HepG2 (cell line): Measurements from ENCODE around the gene PBOV1. TPM values are rescaled to one million over a fixed set of nuclear protein-coding genes. Genes with fewer than 3 reads are reported as not detected.
A peak's percentile ranks its signal among the peaks of the same experiment; 100 is the strongest.

Experiments
- BORCS8-MEF2B ChIP-seq: sonication (generic); formaldehyde crosslinking; IDR thresholded peaks from 2 replicates; pipeline ENCODE4 v1.8.0; 2022; ENCODE audit warnings: mild to moderate bottlenecking, missing genetic modification reagents
- HHEX ChIP-seq: IDR thresholded peaks from 2 replicates; pipeline ENCODE4 v1.6.1; 2016; ENCODE audit warnings: control low read depth
- KLF15 ChIP-seq: sonication (generic); formaldehyde crosslinking; IDR thresholded peaks from 2 replicates; pipeline ENCODE4 v1.8.1; 2023; ENCODE audit warnings: borderline replicate concordance, mild to moderate bottlenecking, inconsistent platforms, missing genetic modification reagents, mixed read lengths
- PHF20 ChIP-seq: sonication (generic); formaldehyde crosslinking; IDR thresholded peaks from 2 replicates; pipeline ENCODE4 v1.5.0; 2020; ENCODE audit warnings: mild to moderate bottlenecking, missing genetic modification reagents
- PHF21A ChIP-seq: sonication (generic); formaldehyde crosslinking; IDR thresholded peaks from 2 replicates; pipeline ENCODE4 v1.5.0; 2020; ENCODE audit warnings: mild to moderate bottlenecking, missing genetic modification reagents
- RAD51 ChIP-seq: fragments of 450-650 bp; IDR thresholded peaks from 2 replicates; pipeline ENCODE4 v1.6.1; 2016; ENCODE audit warnings: borderline replicate concordance
- SIX4 ChIP-seq: sonication (generic); formaldehyde crosslinking; IDR thresholded peaks from 2 replicates; pipeline ENCODE4 v1.4.0; 2020; ENCODE audit warnings: missing genetic modification reagents
- SRY ChIP-seq: sonication (generic); formaldehyde crosslinking; IDR thresholded peaks from 2 replicates; pipeline ENCODE4 v1.8.0; 2022; ENCODE audit warnings: mild to moderate bottlenecking, missing genetic modification reagents
- ZNF12 ChIP-seq: sonication (generic); formaldehyde crosslinking; IDR thresholded peaks from 2 replicates; pipeline ENCODE4 v1.5.0; 2020; ENCODE audit warnings: missing genetic modification reagents
- ZNF335 ChIP-seq: sonication (generic); formaldehyde crosslinking; IDR thresholded peaks from 2 replicates; pipeline ENCODE4 v1.4.0; 2020; ENCODE audit warnings: missing genetic modification reagents
- ZNF530 ChIP-seq: sonication (generic); formaldehyde crosslinking; IDR thresholded peaks from 2 replicates; pipeline ENCODE4 v1.5.0; 2020; ENCODE audit warnings: low read depth, mild to moderate bottlenecking, missing genetic modification reagents
- ZNF629 ChIP-seq: sonication (generic); formaldehyde crosslinking; conservative IDR thresholded peaks from 2 replicates; pipeline ENCODE4 v1.5.0; 2020; ENCODE audit warnings: missing genetic modification reagents
- ZNF713 ChIP-seq: sonication (generic); formaldehyde crosslinking; IDR thresholded peaks from 2 replicates; pipeline ENCODE4 v1.4.0; 2020; ENCODE audit warnings: mild to moderate bottlenecking, missing genetic modification reagents
- ZNF850 ChIP-seq: sonication (generic); formaldehyde crosslinking; conservative IDR thresholded peaks from 2 replicates; pipeline ENCODE4 v1.9.0; 2021; ENCODE audit warnings: mild to moderate bottlenecking, missing genetic modification reagents
- polyA plus RNA-seq, 8 experiments: library from polyadenylated mRNA; depleted of rRNA in 3 of 8; stranded (reverse) in 7 of 8; unstranded in 1 of 8; fragments of >200 nt; fragmentation: Illumina TruSeq in 4 of 8; extraction: Trizol in 4 of 8; gene quantifications; 2 replicates each; pipeline versions ENCODE4 v1.2.1 to v1.2.3, GENCODE V29; 2011 to 2016; ENCODE audit warnings: low read depth in 4 of 8, missing spikeins in 1 of 8, mixed read lengths in 1 of 8; ENCODE audit not compliant: insufficient read depth in 1 of 8
- total RNA-seq, 5 experiments: library from RNA; depleted of rRNA; stranded (reverse); fragments of >200 nt; fragmentation: Illumina TruSeq; extraction: Trizol; gene quantifications; 2 replicates each; pipeline ENCODE4 v1.2.3, GENCODE V29; 2016; ENCODE audit warnings: low read depth in 1 of 5
- TF ChIP-seq, protein P1 (sequence below): sonication (generic); formaldehyde crosslinking; IDR thresholded peaks from 2 replicates; pipeline ENCODE4 v1.4.0; 2020; ENCODE audit warnings: mild to moderate bottlenecking, low read depth, missing genetic modification reagents
- TF ChIP-seq, protein P2 (sequence below): sonication (generic); formaldehyde crosslinking; IDR thresholded peaks from 2 replicates; pipeline ENCODE4 v1.5.0; 2020; ENCODE audit warnings: mild to moderate bottlenecking, missing genetic modification reagents
- TF ChIP-seq, protein P3 (sequence below): sonication (generic); formaldehyde crosslinking; IDR thresholded peaks from 2 replicates; pipeline ENCODE4 v1.4.0; 2020; ENCODE audit warnings: missing genetic modification reagents, mild to moderate bottlenecking, borderline replicate concordance
- TF ChIP-seq, protein P4 (sequence below): IDR thresholded peaks from 2 replicates; pipeline ENCODE4 v1.6.1; 2012; ENCODE audit warnings: low read depth, low read length, improper control_type of control experiment
- TF ChIP-seq, protein P5 (sequence below): sonication (generic); formaldehyde crosslinking; IDR thresholded peaks from 2 replicates; pipeline ENCODE4 v1.5.0; 2020; ENCODE audit warnings: missing genetic modification reagents
- TF ChIP-seq, protein P6 (sequence below): sonication (generic); formaldehyde crosslinking; IDR thresholded peaks from 2 replicates; pipeline ENCODE4 v1.4.0; 2020; ENCODE audit warnings: missing genetic modification reagents, low read depth, mild to moderate bottlenecking, borderline replicate concordance
- TF ChIP-seq, protein P7 (sequence below): IDR thresholded peaks from 2 replicates; pipeline ENCODE4 v1.6.1; 2018; ENCODE audit warnings: missing genetic modification reagents, mild to moderate bottlenecking, missing compliant biosample characterization

PBOV1 gene
- total and polyA plus RNA-seq, 2 of the 13 experiments (the other 11 are each of a cell fraction or from before 2014, with no cell fraction given): not detected

DNA sequence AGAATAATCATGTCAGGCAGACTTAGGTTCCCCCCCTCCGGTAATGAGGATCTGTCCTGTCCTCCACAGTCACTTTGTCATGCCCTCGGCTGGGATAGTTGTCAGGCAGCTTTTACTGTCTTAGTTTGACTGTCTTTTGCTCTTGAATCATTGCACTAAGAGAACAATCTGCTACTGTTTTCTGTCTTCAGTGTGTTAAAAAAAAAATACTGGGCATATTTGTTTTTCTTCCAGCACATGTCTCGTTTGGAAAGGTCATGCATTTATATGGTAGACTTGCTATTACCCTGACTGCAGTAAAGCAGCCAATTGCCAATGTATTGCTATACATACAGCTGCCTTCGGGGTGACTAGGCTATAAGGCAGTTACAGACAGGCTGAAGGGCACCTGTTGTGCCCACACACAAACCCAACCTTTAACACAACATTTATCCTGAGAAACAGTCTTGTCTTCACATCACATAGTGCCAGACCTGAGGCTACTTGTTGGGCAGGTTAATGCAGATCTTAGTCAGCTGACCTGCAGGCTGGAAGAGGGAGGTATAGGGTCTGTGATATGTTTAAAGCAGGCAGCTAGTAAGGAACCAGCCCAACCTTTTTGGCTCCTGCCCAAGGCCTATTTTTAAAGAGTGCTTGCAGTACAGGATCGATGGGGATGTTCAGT lies 29.9 kb downstream of the PBOV1 start (continued):
- TF ChIP-seq PHF21A (0 out of 2 replicates have a peak, but pooled peaks have one; percentile 31), SIX4 (CRISPR knock-in tag) (no peak), RAD51 (no peak), KLF15 (CRISPR knock-in tag) (no peak), ZNF850 (no peak), ZNF12 (CRISPR knock-in tag) (peak; percentile 99), HHEX (CRISPR knock-in tag) (no peak), PHF20 (no peak), ZNF629 (CRISPR knock-in tag) (no peak), ZNF530 (CRISPR knock-in tag) (no peak), ZNF713 (no peak), BORCS8-MEF2B (CRISPR knock-in tag) (no peak), SRY (CRISPR knock-in tag) (no peak), ZNF335 (CRISPR knock-in tag) (no peak)
- TF ChIP-seq, protein P1, sequence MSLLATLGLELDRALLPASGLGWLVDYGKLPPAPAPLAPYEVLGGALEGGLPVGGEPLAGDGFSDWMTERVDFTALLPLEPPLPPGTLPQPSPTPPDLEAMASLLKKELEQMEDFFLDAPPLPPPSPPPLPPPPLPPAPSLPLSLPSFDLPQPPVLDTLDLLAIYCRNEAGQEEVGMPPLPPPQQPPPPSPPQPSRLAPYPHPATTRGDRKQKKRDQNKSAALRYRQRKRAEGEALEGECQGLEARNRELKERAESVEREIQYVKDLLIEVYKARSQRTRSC (CRISPR knock-in tag): no peak
- TF ChIP-seq, protein P2, sequence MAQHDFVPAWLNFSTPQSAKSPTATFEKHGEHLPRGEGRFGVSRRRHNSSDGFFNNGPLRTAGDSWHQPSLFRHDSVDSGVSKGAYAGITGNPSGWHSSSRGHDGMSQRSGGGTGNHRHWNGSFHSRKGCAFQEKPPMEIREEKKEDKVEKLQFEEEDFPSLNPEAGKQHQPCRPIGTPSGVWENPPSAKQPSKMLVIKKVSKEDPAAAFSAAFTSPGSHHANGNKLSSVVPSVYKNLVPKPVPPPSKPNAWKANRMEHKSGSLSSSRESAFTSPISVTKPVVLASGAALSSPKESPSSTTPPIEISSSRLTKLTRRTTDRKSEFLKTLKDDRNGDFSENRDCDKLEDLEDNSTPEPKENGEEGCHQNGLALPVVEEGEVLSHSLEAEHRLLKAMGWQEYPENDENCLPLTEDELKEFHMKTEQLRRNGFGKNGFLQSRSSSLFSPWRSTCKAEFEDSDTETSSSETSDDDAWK: no peak
- TF ChIP-seq, protein P3, sequence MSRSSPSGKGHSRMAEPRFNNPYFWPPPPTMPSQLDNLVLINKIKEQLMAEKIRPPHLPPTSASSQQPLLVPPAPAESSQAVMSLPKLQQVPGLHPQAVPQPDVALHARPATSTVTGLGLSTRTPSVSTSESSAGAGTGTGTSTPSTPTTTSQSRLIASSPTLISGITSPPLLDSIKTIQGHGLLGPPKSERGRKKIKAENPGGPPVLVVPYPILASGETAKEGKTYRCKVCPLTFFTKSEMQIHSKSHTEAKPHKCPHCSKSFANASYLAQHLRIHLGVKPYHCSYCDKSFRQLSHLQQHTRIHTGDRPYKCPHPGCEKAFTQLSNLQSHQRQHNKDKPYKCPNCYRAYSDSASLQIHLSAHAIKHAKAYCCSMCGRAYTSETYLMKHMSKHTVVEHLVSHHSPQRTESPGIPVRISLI: peak; percentile 82; the same call in 1 of the 2 replicates
- TF ChIP-seq, protein P4, sequence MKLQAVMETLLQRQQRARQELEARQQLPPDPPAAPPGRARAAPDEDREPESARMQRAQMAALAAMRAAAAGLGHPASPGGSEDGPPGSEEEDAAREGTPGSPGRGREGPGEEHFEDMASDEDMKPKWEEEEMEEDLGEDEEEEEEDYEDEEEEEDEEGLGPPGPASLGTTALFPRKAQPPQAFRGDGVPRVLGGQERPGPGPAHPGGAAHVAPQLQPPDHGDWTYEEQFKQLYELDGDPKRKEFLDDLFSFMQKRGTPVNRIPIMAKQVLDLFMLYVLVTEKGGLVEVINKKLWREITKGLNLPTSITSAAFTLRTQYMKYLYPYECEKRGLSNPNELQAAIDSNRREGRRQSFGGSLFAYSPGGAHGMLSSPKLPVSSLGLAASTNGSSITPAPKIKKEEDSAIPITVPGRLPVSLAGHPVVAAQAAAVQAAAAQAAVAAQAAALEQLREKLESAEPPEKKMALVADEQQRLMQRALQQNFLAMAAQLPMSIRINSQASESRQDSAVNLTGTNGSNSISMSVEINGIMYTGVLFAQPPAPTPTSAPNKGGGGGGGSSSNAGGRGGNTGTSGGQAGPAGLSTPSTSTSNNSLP: no peak
- TF ChIP-seq, protein P5, sequence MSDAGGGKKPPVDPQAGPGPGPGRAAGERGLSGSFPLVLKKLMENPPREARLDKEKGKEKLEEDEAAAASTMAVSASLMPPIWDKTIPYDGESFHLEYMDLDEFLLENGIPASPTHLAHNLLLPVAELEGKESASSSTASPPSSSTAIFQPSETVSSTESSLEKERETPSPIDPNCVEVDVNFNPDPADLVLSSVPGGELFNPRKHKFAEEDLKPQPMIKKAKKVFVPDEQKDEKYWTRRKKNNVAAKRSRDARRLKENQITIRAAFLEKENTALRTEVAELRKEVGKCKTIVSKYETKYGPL (CRISPR knock-in tag): no peak
- TF ChIP-seq, protein P6, sequence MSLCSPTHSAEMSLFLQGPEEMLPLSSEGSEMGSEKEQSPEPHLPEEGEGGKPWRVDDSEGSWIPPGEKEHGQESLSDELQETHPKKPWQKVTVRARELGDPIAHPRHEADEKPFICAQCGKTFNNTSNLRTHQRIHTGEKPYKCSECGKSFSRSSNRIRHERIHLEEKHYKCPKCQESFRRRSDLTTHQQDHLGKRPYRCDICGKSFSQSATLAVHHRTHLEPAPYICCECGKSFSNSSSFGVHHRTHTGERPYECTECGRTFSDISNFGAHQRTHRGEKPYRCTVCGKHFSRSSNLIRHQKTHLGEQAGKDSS (CRISPR knock-in tag): no peak
- TF ChIP-seq, protein P7, sequence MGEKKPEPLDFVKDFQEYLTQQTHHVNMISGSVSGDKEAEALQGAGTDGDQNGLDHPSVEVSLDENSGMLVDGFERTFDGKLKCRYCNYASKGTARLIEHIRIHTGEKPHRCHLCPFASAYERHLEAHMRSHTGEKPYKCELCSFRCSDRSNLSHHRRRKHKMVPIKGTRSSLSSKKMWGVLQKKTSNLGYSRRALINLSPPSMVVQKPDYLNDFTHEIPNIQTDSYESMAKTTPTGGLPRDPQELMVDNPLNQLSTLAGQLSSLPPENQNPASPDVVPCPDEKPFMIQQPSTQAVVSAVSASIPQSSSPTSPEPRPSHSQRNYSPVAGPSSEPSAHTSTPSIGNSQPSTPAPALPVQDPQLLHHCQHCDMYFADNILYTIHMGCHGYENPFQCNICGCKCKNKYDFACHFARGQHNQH (CRISPR knock-in tag): 0 out of 2 replicates have a peak, but pooled peaks have one; percentile 45
